AML-193 (cell line): ENCODE measurements around the gene RMI2.

ENCODE experiments used
- DNase-seq, 2 experiments: peaks; one replicate each; lab custom pipeline; 2025; lab: John Stamatoyannopoulos, UW

RMI2 gene

GRCh38 chr16:11328172-11329070 lies 16.8 kb upstream of the RMI2 start:
- DNase-seq = peak; percentile 91 to 92

GRCh38 chr16:11329071-11329491 lies 16.2 kb upstream of the RMI2 start:
- no peak for DNase-seq

GRCh38 chr16:11329891-11330290 lies 15.4 kb upstream of the RMI2 start:
- DNase-seq = no peak

GRCh38 chr16:11330526-11331237 lies 14.6 kb upstream of the RMI2 start:
- DNase-seq = no peak

- DNase-seq = no peak
Measured at GRCh38 chr16:11331967-11332366, 13.3 kb upstream of the RMI2 start.

GRCh38 chr16:11333010-11333409 lies 12.2 kb upstream of the RMI2 start:
- no peak for DNase-seq

GRCh38 chr16:11333702-11334101 lies 11.6 kb upstream of the RMI2 start:
- no peak for DNase-seq

GRCh38 chr16:11334831-11335404 lies 10.3 kb upstream of the RMI2 start:
- DNase-seq = no peak

- no peak for DNase-seq
Measured at GRCh38 chr16:11339075-11339474, 6.2 kb upstream of the RMI2 start.

- no peak for DNase-seq
Measured at GRCh38 chr16:11340710-11341109, 4.5 kb upstream of the RMI2 start.

- DNase-seq = no peak
Measured at GRCh38 chr16:11341371-11341770, 3.9 kb upstream of the RMI2 start.

- no peak for DNase-seq
Measured at GRCh38 chr16:11342021-11342855, 3.0 kb upstream of the RMI2 start.

GRCh38 chr16:11346700-11347319 lies 1.6 kb downstream of the RMI2 start:
- DNase-seq = no peak

- no peak for DNase-seq
Measured at GRCh38 chr16:11347831-11348230, 2.6 kb downstream of the RMI2 start.

GRCh38 chr16:11348737-11349598 lies 3.7 kb downstream of the RMI2 start:
- DNase-seq = no peak

- peak; percentile 69 to 73 for DNase-seq
Measured at GRCh38 chr16:11349599-11350276, 4.5 kb downstream of the RMI2 start.

- DNase-seq = no peak
Measured at GRCh38 chr16:11350519-11350918, 5.3 kb downstream of the RMI2 start.

- no peak for DNase-seq
Measured at GRCh38 chr16:11350921-11351335, 5.7 kb downstream of the RMI2 start.

GRCh38 chr16:11353158-11353557 lies 7.9 kb downstream of the RMI2 start:
- DNase-seq = no peak

GRCh38 chr16:11354407-11354732 lies 9.1 kb downstream of the RMI2 start:
- no peak for DNase-seq
